ENCODE results near the gene FGF1.

Gene FGF1

GRCh38 chr5:142640316-142641005, 45.4 kb downstream of the FGF1 start:
- no peak for DNase-seq

- DNase-seq = no peak
Observed at GRCh38 chr5:142639455-142639854, 46.4 kb downstream of the FGF1 start.

GRCh38 chr5:142637871-142638270, 48.0 kb downstream of the FGF1 start:
- no peak for DNase-seq

DNA sequence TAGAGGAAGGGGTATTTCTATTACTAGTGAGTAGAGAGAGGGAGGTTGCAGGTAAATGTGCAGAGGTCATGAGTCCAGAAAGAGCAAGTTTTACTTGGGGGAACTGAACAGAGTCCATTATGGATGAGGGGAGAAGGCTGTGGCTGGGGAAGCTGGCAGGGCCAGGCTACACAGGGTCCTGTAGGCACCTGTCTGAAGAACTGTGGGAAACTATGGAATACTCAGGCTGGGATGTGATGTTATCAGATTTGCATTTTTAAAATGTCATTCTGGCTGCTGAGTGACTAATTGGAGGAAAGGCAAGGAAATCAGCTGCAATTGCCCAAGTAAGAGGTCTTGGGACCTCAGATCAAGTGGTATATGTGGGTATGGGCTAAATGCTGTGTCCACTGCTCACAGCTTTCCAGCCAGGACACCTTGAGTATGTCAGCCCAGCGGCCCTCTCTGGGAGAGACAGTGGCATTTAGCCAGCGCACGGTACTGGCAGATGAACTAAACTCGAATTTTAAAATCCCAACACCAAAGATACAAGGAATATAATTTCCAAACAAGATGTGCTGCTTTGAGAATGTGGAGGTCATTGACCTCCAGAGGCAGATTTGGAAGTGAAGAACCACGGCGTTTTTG, 49.1 kb downstream of the FGF1 start:
- DNase-seq = no peak

DNA sequence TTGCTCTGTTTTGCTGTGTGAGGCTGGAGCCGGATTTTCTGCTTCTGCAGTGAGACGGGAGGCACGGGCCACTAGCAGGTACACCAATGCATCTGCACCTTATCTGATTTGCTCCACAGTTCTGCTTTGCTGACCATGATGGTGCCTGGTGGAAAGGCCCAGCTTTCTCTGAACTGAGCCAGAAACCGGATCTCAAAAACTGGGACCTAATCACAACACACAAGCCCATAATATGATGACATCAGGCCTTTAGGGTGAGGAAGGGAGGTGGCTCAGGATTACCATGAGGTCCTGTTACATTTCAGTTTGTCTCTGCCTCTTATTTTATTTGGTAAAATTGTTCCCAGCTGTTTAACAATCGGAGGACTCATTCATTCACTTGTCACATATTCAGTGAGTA, 49.8 kb downstream of the FGF1 start:
- DNase-seq = no peak

GRCh38 chr5:142634216-142635011, 51.5 kb downstream of the FGF1 start:
- no peak for DNase-seq

DNA sequence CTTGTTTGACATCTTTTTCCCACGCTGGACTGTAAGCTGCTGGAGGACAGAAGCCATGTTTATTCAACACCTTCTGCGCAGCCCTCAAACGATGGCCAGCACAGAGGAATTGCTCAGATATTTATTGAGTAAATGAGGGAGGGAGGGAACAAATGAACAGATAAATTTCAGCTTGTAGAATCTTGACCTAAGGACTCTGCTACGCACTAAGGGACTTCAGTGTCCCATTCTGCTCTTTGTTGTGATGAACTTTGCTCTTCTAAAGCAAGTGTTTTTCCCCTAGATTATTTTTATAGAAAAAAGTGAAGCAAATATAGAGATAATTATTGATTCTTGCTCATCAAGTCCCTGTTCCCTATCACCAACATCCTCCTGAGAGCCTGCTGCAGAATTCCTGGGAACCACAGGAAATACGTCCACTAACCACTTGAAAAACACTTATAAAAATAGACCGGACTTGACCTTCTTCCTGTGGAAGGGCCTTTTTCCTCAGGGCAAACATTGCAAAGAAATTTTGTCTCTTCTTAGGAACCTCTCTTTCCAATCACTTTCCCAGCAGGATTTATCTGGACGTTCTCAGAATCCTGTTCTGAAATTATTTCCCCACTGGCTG, 54.9 kb downstream of the FGF1 start:
- no peak for DNase-seq

DNA sequence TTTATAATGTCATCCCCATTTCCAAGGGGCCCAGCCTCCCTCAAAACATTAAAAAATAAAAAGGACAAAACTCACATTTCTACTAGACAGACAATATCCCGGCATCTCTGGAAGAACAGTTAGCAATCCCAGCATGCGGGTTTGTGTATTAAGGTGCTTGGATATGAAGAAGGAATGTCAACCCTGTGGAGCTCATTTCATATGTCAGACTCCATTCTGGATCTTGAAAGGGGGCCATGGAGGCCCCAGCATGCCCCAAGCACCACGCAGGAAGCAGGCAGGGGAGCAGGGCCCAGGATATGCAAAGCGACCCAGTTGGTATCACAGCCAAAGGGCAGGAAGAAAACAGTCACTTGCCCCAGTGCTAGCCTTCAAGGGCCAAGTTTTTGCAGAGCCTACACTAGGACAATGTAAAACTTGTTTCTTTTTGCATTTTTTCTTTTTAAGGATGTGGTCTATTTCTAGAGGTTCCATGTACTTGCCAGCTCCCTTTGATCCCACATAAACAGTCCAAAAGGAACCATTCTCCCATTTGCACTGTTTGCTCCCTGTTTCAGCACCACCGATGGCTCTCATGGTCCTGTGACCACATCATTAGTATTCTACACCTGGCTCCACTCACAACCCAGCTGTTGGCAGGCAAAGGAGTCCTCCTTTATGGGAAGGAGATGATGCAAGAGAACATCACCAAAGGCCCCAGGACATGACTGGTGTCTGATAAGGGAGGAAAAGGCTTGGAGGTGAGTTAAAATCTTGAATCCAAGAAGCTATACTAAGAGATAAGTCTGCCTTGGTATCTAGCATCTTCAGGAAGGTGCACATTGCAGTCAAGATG, 58.3 kb downstream of the FGF1 start:
- DNase-seq = no peak

DNA sequence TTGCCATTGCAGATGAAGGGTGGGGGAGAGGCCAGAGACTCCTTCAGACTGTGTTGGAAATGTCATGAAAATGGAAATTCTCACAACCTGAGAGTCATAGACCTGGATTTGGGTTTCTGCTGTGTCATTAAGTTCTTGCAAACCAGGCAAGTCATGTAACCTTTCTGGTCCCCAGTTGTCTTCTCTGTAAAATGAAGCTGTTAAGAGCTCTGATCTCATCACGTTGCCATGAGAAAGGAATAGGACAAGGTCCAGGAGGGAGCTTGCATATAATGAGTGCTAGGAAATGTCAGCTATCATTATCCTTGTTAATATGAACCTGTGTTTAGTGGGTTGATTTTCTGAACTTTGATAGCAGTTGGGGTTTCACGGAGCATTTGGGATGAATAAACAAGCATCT, 59.1 kb downstream of the FGF1 start:
- no peak for DNase-seq

- no peak for DNase-seq
Observed at GRCh38 chr5:142626099-142626498, 59.8 kb downstream of the FGF1 start.

DNA sequence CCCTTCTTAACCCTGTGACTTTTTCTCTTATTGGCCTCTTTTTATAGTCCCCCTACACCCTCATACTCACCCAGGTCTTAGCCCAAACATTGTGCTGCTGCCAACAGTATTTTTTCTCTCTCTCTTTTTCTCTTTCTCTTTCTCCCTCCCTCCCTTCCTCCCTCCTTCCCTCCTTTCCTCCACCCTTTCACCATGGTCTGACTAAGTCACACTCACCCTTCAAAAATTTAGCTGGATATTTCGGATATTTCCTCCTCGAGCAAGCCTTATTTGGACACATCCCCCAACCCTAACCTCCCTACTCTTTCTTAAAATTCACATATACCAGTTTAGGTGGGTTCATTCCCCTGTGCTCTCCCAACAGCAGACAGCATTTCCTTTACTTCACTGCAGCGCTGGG, 64.7 kb downstream of the FGF1 start:
- no peak for DNase-seq

DNA sequence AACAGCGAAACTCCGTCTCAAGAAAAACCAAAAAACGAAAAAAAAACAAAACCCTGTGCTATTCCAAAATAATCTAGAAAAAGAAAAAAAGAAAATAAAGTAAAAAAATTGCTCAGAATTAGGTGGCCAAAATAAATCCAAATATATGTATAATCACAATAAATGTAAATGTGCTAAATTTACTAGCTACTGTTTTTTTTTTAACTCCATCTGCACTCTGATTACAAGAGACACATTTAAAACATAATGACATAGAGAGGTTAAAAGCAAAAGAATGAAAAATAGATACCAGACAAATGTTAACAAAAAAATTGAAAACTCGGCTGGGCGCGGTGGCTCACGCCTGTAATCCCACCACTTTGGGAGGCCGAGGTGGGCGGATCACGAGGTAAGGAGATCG, 66.1 kb downstream of the FGF1 start:
- no peak for DNase-seq

- DNase-seq = no peak
Observed at GRCh38 chr5:142618130-142618523, 67.8 kb downstream of the FGF1 start.

- DNase-seq = no peak
Observed at GRCh38 chr5:142617416-142618129, 68.3 kb downstream of the FGF1 start.

- DNase-seq = no peak
Observed at GRCh38 chr5:142615948-142616347, 69.9 kb downstream of the FGF1 start.

DNA sequence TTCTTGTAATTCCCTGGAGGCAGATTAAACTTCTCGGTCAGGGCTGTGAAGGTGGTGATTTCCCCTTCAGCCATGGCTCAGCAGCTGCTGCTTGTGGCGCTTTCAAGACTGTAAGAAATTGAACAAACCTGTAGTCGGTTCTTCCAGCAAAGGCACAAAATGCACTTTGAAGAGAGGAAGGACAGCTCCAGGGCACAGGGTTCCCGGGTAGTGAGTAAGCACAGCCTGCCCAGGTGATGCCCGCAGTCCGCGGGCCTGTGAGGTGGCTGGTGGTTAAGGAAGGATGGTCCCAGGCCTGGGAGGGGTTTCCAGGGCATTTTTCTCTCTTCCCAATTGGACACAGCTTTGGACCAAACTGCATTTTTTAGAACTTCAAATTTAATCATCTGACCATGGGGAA, 71.8 kb downstream of the FGF1 start:
- no peak for DNase-seq

DNA sequence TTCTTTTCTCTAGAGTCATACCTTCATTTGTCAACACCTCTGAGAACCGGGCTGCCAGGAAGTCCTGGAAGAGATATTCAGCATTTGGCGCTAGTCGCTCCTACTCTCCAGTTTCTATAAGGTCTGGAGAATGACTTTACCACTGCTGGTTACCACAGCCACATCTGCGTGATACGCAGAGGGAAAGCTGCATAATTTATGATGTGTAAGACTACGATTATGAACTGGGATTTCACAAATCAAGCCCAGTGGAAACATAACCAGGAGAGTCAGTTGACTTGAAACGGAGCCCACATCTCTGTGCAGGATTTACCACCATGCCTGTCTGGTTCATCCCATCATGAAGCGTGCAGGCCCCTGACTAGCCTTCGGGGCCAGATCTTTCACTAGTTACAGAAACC, 72.6 kb downstream of the FGF1 start:
- DNase-seq = no peak

DNA sequence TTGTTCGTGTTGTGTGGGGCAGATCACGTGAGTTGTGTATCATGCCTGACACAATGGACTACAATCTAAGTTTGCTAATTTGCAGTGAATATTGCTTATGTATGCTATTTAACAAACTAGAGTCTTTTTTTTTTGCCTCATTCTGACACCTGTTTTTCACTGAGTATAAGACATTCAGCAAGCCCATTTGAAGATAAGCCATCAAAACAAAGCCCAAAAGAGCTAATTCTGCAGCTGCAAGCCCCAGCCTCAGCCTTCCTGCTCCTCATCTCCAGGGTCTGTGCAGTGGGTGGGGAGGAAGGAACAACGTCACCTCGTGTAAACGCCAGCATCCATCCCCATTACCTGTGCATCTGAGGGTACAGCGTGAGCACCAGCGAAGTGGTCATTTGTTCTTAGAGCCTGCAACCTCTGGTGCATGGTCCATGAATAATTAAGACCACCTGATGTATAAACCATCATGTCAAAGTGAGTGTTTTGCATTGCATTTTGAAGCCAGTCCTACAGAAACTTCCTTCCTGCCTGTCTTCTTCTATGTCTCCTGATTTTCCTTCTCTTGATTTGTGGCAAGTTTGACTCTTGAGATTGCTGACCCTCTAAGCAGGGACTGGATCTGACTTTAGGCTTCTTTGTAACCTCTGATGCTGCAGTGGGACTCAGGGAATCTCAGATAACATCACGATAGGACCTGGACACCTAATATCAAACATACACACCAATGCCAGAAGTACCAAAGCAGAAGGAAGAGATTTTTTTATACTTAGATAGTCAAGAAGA, 73.2 kb downstream of the FGF1 start:
- DNase-seq = no peak

GRCh38 chr5:142611154-142611553, 74.7 kb downstream of the FGF1 start:
- peak; percentile 48 for DNase-seq

DNA sequence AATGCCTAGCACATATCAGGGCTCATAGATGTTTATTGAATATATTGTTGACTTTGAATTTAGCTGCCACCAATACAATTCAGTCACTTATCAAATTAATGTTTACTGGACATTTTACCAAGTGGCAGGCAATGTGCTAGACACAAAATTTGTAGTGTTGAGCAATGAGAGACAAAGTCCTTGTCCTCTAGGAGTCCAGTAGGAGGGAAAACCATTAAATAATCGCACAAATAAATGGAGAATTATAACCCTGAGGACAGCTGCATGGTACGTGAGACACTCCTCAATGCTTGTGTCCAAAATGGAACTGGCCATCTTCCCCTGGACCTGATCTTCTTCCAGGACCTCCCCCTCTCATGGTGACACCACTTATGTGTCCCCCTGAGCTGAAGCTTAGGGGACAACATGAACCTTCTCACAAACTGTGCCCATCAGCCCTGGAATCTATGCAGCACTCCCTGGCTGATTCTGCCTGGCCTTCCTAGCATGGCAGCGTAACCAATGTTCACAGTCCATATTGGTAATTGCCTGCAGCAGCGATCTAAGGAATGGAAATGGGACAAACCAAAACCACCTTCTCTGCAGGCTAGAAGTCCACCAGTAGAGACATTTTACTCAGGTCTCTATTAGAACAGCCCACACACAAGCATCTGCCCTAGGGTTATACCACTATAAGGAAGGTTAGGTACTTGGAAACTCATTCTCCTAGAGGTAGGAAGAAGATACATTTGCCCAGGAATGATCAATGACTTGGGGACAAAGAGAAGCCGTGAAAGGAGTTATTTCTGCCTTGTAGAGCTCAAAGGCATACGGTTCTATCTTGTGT, 75.5 kb downstream of the FGF1 start:
- no peak for DNase-seq
